MM.1S (cell line): Measurements from ENCODE around the gene C19orf85.
A peak's percentile ranks its signal among the peaks of the same experiment; 100 is the strongest.

ENCODE experiments used
- DNase-seq: peaks from one replicate; pipeline ENCODE4 v3.0.0-alpha.2; 2015
- H2AFZ ChIP-seq: fragments of 300-600 bp; sonication (generic); 2 replicates; pipeline ENCODE4 v1.6.0; 2016; ENCODE audit warnings: antibody characterized with exemption, low read length
- H3F3A ChIP-seq: fragments of 300-600 bp; sonication (generic); 2 replicates; pipeline ENCODE4 v1.6.1; 2016; ENCODE audit warnings: mild to moderate bottlenecking, antibody characterized with exemption, low read length, moderate library complexity, mixed read lengths; ENCODE audit not compliant: insufficient read depth
- H3K27ac ChIP-seq: fragments of 300-600 bp; sonication (generic); 2 replicates; pipeline ENCODE4 v1.5.1; 2016; ENCODE audit warnings: mild to moderate bottlenecking, low read length
- H3K27me3 ChIP-seq: fragments of 300-600 bp; sonication (generic); replicated peaks from 2 replicates; pipeline ENCODE4 v1.6.0; 2016; ENCODE audit warnings: low read length; ENCODE audit not compliant: insufficient read depth
- H3K36me3 ChIP-seq: fragments of 300-600 bp; sonication (generic); replicated peaks from 2 replicates; pipeline ENCODE4 v1.6.1; 2016; ENCODE audit warnings: mild to moderate bottlenecking, low read length, mixed read lengths; ENCODE audit not compliant: insufficient read depth
- H3K4me1 ChIP-seq: fragments of 300-600 bp; sonication (generic); 2 replicates; pipeline ENCODE4 v1.6.1; 2016; ENCODE audit warnings: low read length, mixed read lengths
- H3K4me2 ChIP-seq: fragments of 300-600 bp; sonication (generic); 2 replicates; pipeline ENCODE4 v1.6.0; 2016; ENCODE audit warnings: low read depth, low read length
- H3K4me3 ChIP-seq: fragments of 300-600 bp; sonication (generic); 2 replicates; pipeline ENCODE4 v1.5.1; 2016; ENCODE audit warnings: low read length, mixed read lengths
- H3K79me2 ChIP-seq: fragments of 300-600 bp; sonication (generic); 2 replicates; pipeline ENCODE4 v1.6.1; 2016; ENCODE audit warnings: mixed run types, low read length, mixed read lengths
- H3K9ac ChIP-seq: fragments of 300-600 bp; sonication (generic); 2 replicates; pipeline ENCODE4 v1.6.1; 2016; ENCODE audit warnings: low read length, mixed read lengths
- H3K9me2 ChIP-seq: fragments of 300-600 bp; sonication (generic); replicated peaks from 2 replicates; pipeline ENCODE4 v1.6.1; 2016; ENCODE audit warnings: mild to moderate bottlenecking, low read length, mixed read lengths; ENCODE audit not compliant: insufficient read depth
- H3K9me3 ChIP-seq: fragments of 300-600 bp; sonication (generic); replicated peaks from 2 replicates; pipeline ENCODE4 v1.6.1; 2016; ENCODE audit warnings: mild to moderate bottlenecking, low read length, mixed read lengths; ENCODE audit not compliant: insufficient read depth
- H4K20me1 ChIP-seq: fragments of 300-600 bp; sonication (generic); 2 replicates; pipeline ENCODE4 v1.6.1; 2016; ENCODE audit warnings: mild to moderate bottlenecking, low read length, moderate library complexity, mixed read lengths; ENCODE audit not compliant: insufficient read depth
- EZH2 ChIP-seq: fragments of 300-600 bp; sonication (generic); optimal IDR thresholded peaks from 2 replicates; pipeline ENCODE3; 2017; ENCODE audit warnings: low read depth, mild to moderate bottlenecking, antibody characterized with exemption, low read length, mixed read lengths
- EZH2phosphoT487 ChIP-seq: fragments of 300-600 bp; sonication (generic); IDR thresholded peaks from 2 replicates; pipeline ENCODE4 v1.6.1; 2018; ENCODE audit warnings: antibody characterized with exemption, low read length
- TF ChIP-seq, protein P1 (sequence below): fragments of 300-600 bp; sonication (generic); IDR thresholded peaks from 2 replicates; pipeline ENCODE4 v1.5.1; 2016; ENCODE audit warnings: antibody characterized with exemption, low read length, mixed read lengths

C19orf85 gene

DNA sequence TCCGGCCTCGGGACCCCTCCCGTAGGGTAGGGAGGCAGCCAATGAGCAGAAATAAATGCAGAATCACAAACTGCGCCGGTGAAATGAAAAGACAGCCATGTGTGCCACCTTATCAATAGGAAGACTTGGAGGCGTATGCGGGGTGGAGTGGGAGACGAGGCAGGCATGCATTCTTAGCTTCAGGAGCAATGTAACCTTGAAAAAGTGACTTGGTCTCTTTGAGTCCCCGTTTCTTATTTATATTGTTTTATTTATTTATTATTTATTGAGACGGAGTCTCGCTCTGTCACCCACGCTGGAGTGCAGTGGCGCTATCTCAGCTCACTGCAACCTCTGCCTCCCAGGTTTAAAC lies 39.7 kb upstream of the C19orf85 start:
- no peak overlapping the region for H3K9ac ChIP-seq
- H3K9me3 ChIP-seq: no peaks in the 10 kb centered on the region
- DNase-seq: no peak
- no peak overlapping the region for H3K4me3 ChIP-seq
- no peak overlapping the region for H3K27ac ChIP-seq
- H3F3A ChIP-seq: no peaks in the 10 kb centered on the region
- no peaks in the 10 kb centered on the region for H3K9me2 ChIP-seq
- no peaks in the 10 kb centered on the region for H4K20me1 ChIP-seq
- H3K4me1 ChIP-seq: peaks cover 9% of the 10 kb centered on the region; the same call in 1 of the 2 replicates
- H3K36me3 ChIP-seq: no peaks in the 10 kb centered on the region
- H2AFZ ChIP-seq: peak overlapping the region; percentile 37; the same call in 1 of the 2 replicates
- H3K79me2 ChIP-seq: no peaks in the 10 kb centered on the region
- TF ChIP-seq, protein P1, sequence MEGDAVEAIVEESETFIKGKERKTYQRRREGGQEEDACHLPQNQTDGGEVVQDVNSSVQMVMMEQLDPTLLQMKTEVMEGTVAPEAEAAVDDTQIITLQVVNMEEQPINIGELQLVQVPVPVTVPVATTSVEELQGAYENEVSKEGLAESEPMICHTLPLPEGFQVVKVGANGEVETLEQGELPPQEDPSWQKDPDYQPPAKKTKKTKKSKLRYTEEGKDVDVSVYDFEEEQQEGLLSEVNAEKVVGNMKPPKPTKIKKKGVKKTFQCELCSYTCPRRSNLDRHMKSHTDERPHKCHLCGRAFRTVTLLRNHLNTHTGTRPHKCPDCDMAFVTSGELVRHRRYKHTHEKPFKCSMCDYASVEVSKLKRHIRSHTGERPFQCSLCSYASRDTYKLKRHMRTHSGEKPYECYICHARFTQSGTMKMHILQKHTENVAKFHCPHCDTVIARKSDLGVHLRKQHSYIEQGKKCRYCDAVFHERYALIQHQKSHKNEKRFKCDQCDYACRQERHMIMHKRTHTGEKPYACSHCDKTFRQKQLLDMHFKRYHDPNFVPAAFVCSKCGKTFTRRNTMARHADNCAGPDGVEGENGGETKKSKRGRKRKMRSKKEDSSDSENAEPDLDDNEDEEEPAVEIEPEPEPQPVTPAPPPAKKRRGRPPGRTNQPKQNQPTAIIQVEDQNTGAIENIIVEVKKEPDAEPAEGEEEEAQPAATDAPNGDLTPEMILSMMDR: 0 out of 2 replicates have a peak, but pooled peaks have one; percentile 2
- no peak for TF ChIP-seq EZH2
- peaks cover 83% of the 10 kb centered on the region for H3K27me3 ChIP-seq
- peak overlapping the region; percentile 45; the same call in 1 of the 2 replicates for H3K4me2 ChIP-seq

DNA sequence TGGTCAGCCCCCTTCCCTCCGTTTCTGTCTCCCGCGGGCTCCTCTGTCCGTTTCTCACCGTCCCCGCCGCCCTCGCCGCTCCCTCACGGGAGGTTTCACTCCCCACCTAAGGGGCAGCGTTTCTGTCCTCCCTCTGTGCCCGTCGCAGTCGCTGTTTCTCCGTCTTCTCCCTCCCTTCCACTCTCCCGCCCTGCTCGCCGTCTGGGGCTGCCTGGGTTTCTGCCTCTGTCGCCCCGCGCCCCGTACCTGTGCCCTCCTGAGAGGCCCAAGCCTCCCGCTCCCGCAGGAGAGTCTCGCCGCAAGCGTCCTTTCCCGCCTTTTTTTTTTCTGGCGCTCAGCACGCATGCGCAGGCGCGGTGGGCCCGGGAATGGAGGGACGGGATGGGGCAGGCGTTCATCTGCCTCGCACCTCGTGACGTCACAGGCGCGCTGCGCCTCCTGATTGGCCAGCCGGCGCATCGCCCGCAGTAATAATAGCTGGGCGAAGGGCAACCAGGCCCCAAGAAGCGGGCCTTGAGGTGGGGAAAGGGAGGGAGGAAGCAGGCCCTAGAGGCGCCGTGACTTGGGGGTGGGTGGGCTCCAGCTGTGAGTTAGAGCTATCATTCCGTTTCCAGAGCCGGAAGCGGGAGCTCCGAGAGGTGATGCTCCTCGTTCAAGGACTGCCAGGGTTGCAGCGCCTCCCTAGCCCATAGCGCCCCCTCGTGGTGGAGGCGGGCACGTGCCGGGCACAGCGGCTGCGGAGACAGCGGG lies 39.1 kb upstream of the C19orf85 start:
- Histone ChIP-seq H3K9ac (no peak overlapping the region), H3K27ac (no peak overlapping the region)
- TF ChIP-seq, protein P1: peak; percentile 93
- TF ChIP-seq EZH2: no peak

DNA sequence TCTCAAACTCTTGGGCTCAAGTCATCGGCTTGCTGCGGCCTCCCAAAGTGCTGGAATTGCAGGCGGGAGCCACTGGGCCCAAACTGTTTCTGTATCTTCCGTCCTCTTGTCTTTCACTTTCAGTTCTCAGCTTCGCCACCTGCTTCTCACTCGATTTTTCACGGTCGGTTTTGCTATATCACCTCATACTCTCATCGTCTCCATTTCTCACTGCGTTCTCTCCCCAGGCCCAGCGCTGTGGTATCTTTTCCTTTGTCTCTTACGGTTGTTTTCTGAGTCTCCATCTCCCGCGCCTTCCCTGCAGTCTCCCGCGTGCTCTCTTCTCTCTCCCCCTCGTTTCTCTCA lies 38.6 kb upstream of the C19orf85 start:
- Histone ChIP-seq H3K27me3 (peaks cover 85% of the 10 kb centered on the region), H3K79me2 (no peaks in the 10 kb centered on the region), H3K9ac (no peak overlapping the region), H3K4me3 (no peak overlapping the region), H3K9me3 (no peaks in the 10 kb centered on the region), H4K20me1 (no peaks in the 10 kb centered on the region), H2AFZ (peak overlapping the region; percentile 37), H3K4me2 (no peak overlapping the region), H3K27ac (no peak overlapping the region), H3K36me3 (no peaks in the 10 kb centered on the region), H3K4me1 (peaks cover 9% of the 10 kb centered on the region; the same call in 1 of the 2 replicates), H3K9me2 (no peaks in the 10 kb centered on the region), H3F3A (no peaks in the 10 kb centered on the region)
- no peak for DNase-seq
- TF ChIP-seq EZH2phosphoT487 (no peak), EZH2 (no peak)
- TF ChIP-seq, protein P1: no peak

More for the DNA sequence above, 39.1 kb upstream of the C19orf85 start:
- no peaks in the 10 kb centered on the region for H3K36me3 ChIP-seq
- no peaks in the 10 kb centered on the region for H3F3A ChIP-seq
- H2AFZ ChIP-seq: peak overlapping the region; percentile 37
- no peaks in the 10 kb centered on the region for H3K79me2 ChIP-seq
- peak overlapping the region; percentile 46; the same call in 1 of the 2 replicates for H3K4me3 ChIP-seq
- H3K4me1 ChIP-seq: peaks cover 9% of the 10 kb centered on the region; the same call in 1 of the 2 replicates
- peak overlapping the region; percentile 45 for H3K4me2 ChIP-seq
- no peaks in the 10 kb centered on the region for H3K9me3 ChIP-seq
- no peaks in the 10 kb centered on the region for H3K9me2 ChIP-seq
- H3K27me3 ChIP-seq: peaks cover 83% of the 10 kb centered on the region
- no peaks in the 10 kb centered on the region for H4K20me1 ChIP-seq
- peak; percentile 88 for DNase-seq
